ENCODE data around the gene MALT1.

Gene MALT1

GRCh38 chr18:58692422-58693185 lies 21.3 kb downstream of the MALT1 start:
- no peak for TF ChIP-seq CTCF (conservative IDR thresholded peaks at IDR 0.05)
- H3K27ac ChIP-seq = no peak overlapping the region

- TF ChIP-seq CTCF (conservative IDR thresholded peaks at IDR 0.05) = no peak
- no peak overlapping the region for H3K27ac ChIP-seq
Observed at GRCh38 chr18:58694221-58694620, 23.0 kb downstream of the MALT1 start.

GRCh38 chr18:58694720-58695468 lies 23.6 kb downstream of the MALT1 start:
- no peak for TF ChIP-seq CTCF (conservative IDR thresholded peaks at IDR 0.05)
- H3K27ac ChIP-seq = no peak overlapping the region

- H3K27ac ChIP-seq = no peak overlapping the region
- no peak for TF ChIP-seq CTCF (conservative IDR thresholded peaks at IDR 0.05)
Observed at GRCh38 chr18:58695772-58696171, 24.5 kb downstream of the MALT1 start.

GRCh38 chr18:58697146-58697545 lies 25.9 kb downstream of the MALT1 start:
- TF ChIP-seq CTCF (conservative IDR thresholded peaks at IDR 0.05) = no peak

GRCh38 chr18:58698701-58699193 lies 27.5 kb downstream of the MALT1 start:
- no peak for TF ChIP-seq CTCF (conservative IDR thresholded peaks at IDR 0.05)
- H3K27ac ChIP-seq = no peak overlapping the region

More at GRCh38 chr18:58697146-58697545, 25.9 kb downstream of the MALT1 start:
- H3K27ac ChIP-seq = no peak overlapping the region

- no peak overlapping the region for H3K27ac ChIP-seq
- TF ChIP-seq CTCF (conservative IDR thresholded peaks at IDR 0.05) = no peak
Observed at GRCh38 chr18:58699551-58699950, 28.3 kb downstream of the MALT1 start.

Data from VCaP (cell line).